HG03565 (cell line): Measurements from ENCODE around the gene MINDY1.

Experiments
- ATAC-seq: cut with Tn5 transposase; IDR thresholded peaks from one replicate; pipeline ENCODE4 v1.9.1; 2021; ENCODE audit warnings: mild to moderate bottlenecking, moderate library complexity; ENCODE audit not compliant: unreplicated experiment

MINDY1 gene

GRCh38 chr1:150987924-150988323, 18.8 kb downstream of the MINDY1 start:
- ATAC-seq: no peak

- no peak for ATAC-seq
Observed at GRCh38 chr1:150985179-150985825, 21.4 kb downstream of the MINDY1 start.

DNA sequence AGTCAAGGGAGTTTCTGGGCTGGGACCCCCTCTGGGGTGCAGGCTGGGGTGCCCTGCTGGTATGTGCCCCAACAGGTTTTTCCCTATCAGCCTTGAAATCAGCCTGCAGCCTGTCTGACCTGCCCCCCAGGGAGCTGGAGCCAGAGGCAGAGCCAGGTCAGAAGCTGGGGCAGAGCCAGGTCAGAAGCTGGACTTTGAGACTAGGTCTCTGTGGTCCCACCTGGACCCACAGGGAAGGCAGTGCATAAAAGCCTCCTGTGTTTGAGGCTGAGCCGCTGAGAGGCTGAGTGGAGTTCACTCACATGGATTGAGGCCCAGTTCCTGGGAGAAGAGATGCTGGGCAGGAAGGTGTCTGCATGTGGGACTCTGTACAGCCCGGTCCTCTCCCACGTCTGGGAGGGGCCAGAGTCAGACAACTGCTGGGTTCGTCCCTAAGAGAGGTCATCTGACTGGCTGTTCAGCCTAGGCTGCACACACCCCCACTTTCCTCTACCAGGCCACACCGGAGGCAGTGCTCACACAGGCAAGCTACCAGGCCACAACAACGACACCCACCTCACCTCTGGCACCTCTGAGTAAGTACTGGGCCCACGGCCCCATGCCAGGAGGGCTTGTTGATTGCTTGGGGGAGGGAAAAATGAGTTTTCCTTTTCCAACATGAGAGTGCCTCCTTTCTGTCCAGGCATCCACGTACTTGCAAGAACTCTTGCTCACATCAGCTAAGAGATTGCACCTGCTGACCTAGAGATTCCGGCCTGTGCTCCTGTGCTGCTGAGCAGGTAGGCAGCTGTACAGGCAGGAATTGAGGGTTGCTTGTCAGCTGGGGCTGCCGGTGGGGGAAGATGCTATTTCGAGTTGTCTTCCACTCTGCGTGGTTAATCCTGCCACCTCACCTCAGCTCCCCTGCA, 24.6 kb downstream of the MINDY1 start, which contains the start of gene ANXA9:
Gene ANXA9 (plus strand): TSS at position 488 of the 908 bp plus-strand sequence. CDS start 814 bp downstream, outside the sequence.
- ATAC-seq: no peak

GRCh38 chr1:150981177-150981804, 25.4 kb downstream of the MINDY1 start:
- no peak for ATAC-seq

GRCh38 chr1:150979092-150980056, 27.3 kb downstream of the MINDY1 start:
- peak; percentile 53 for ATAC-seq

DNA sequence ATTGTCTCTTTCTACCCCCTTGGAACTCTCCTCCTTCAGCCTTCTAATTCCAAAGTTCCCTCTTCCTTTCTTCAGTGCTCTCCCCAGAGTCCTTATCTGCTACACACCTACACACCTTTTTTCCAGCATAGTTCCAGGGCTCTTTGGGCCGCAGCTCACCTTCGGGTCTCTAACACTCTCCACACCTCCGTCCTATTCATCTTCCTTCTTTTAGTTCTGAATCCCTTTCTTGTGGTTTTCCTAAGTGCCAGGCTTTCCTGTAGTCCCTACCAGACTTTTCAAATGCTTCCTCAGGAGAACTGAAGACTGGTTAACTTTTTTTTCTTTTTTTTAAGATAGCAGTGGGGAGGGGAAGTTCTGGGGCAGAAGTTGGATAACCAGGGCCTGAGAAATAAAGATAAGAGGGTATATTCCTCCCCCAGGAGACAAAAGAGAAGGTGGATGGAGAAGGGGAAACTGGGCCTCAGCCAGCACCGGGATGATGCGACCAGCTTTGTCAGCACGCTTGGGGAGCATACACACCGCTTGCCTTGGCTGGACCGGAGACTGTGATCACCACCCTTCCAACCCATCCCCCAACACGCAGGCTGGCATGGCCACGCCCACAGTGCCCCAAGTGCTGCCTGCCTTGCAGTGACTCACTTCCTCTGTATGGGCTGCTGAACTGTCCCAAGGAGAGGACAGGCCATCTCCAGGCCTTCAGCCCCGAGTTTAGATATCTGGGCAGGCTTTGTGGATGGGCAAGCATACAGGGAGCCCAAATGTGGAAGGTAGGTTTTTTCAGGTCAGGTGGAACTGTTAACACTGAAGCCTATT, 29.6 kb downstream of the MINDY1 start:
- no peak for ATAC-seq

DNA sequence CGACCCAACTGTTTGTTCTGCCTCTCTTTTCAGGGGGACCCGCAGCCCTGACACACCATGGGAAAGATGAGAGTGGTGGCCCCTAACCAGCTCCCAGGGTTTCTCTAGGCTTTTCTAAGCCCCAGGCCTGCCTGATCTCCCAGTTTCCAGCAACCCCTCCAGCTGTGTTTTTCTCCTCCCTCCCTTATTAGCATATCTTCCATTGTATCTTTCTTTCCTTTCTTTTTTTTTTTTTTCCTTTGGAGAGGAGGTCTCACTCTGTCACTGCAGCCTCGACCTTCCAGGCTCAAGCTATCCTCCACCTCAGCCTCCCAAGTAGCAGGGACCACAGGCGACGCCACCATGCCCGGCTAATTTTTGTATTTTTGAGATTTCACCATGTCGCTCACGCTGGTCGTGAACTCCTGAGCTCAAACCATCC, 30.3 kb downstream of the MINDY1 start:
- ATAC-seq: no peak

DNA sequence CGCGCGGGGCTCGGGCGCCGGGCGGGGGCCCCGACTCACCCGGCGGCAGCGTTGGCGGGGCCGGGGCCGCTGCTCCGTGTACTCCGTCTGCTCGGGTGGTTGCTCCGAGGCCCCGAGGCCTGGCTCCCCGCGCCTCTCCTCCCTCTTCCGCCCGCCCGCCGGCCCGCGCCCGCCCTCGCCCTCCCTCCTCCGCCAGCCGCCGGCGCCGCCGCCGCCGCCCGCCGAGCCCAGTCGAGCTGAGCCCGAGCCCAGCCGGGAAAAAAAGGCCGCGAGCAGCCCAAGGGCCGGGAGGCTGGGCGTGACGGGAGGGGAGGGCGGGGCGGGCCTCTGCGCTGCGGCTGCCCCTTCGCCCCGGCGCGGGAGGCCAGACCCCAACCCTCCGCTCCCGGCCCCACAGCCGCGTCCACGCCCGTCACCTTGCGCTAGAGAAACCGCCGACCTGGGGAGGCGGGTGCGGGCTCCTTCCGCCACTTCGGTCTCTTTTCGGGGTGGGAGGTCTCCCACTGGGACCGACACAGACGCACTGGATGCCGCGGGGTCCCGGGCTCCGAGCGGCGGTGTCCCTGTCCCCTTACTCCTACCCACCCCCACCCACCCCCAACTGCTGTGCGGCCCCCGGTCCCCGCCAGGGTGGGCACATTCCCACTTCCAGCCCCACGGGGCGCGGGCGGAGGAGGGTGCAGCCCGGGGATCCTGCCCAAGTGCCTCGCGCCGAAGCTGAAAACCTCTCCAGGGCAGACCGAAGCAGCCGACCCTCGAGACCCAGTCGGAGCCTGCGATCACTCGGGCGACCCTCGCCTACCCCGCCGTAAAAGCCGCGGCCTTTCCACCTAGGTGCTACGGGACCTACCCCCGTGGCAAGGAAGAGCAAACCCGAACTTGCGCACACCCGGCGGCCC, 31.9 kb downstream of the MINDY1 start, which contains the start of gene CERS2:
Gene CERS2 (minus strand): TSS at position 256 of the 899 bp plus-strand sequence. CDS start 5,745 bp downstream, outside the sequence.
- no peak for ATAC-seq

DNA sequence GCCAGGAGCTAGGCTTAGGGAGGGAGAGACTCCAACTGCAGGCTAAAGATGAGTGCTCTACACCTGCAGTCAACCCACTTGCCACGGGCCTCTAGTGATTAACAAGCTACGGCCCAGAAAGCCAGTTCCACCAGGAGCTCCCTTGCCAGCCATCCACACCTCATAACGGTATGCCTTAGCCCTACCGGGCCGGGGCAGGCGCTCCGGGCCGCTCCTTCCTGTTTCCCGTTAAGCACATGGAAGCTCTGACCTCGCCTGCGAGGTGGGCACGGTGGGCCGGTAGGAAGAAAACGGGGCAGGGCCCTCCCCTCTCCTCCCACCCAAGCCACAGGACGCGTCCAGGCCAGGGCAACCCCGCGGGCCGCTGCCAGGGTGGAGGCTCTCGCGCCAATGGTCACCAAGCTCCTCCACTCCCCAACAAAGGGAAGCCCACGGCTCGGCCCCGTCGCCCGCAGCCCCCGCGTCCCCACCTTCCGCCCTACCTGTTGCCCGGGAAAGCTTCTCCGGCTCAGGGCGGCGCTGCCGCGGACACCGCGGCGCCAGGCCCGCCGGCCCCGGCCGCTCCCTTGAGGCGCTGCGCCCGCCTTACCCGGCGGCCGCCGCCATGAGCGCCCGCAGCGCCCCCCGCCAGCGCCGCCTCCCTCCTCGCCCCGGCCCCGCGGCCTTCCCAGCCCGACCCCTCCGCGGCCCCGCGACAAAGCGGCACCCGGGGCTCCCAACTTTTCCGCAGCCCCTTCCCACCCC, 32.7 kb downstream of the MINDY1 start:
- ATAC-seq: no peak

DNA sequence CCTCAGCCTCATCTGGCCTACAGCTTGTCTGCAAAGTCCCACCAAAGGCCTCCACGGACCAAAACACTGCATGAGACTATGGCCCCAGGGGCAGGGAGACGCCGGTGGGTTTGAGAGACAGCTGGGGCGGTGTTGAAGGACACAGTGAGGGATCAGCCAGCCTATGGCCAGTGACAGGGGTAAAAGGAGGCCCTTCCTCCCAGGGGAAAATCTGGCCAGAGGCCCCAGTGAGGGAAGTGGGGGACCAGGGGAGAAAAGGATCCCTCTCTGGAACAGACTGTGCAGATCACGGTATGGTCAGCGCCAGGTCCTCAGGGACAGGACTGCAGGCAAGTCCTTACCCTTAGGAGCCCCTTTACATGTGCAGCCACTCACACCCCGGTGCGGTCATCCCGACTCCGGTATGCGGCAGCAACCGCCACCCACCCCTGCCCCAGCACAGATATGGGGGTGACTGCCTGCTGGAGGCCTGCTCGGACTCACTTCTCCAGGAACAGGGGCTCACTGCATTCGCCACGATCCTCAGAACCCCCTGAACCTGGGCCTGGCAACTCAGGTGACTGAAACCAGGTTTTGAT, 33.4 kb downstream of the MINDY1 start:
- no peak for ATAC-seq

DNA sequence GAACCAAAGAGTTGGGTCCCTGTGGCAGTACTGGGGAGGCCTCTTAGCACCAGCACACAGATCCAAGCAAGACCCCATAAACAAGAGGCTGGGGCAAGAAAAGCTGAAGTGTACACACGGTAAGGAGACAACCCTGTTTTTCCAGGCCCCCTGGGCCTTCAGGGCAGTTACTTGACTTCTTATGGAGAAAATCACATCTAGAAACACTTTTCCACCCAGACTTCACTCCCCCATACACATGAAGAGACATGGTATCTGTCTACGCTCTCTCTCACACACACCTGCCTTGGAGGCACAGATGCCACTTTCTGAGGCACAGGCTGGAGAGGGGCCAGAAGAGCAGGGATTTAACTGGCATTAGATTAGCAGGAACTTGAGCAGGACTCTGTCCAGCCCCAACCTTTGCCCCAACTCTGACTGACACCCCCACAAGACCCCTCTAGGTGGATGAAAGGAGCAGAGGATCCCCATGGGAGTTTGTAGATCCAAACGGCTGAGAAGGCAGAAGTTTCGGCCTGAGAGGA, 34.2 kb downstream of the MINDY1 start:
- no peak for ATAC-seq

GRCh38 chr1:150971583-150972416, 34.9 kb downstream of the MINDY1 start:
- ATAC-seq: no peak

GRCh38 chr1:150970808-150971582, 35.7 kb downstream of the MINDY1 start:
- ATAC-seq: no peak

DNA sequence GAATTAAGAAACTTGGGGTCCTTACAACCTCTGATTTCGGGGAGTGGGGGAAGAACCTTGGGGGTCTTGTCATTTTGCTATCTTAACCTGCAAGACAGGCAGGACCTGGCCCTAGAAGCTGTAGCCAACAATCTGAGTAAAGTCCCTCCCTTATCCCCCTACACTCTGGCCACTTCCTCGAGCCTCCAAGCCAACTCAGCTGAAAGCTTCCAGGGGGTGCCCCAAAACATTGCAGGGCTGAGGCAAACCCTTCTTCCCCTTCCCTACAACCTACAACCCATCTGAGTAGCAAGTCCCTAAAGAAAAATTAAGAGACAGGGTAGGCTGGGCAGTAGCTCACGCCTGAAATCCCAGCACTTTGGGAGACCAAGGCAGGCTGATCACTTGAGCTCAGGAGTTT, 37.1 kb downstream of the MINDY1 start:
- ATAC-seq: no peak

DNA sequence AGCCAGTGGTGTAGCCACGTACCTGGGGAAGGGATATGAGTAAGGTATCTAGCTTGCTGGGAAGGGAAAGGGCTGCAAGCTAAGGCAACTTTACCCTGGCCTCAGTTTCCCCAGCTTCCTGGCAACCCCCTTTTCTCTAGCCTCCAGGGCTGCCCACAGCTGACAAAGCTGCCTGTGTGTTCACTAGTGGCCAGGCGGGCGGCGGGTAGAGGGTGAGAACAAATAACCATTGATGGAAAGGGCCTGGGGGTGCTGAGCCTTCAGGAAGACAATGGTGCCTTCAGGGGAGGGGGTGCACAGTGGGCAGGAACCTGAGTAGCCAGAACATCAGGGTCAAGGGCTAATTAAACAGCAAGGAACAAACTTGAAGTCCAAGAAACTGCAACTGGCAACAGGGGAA, 38.2 kb downstream of the MINDY1 start:
- ATAC-seq: no peak
